Peyer's patch (tissue), 4 donors: ENCODE measurements around the gene CEP97.

ENCODE experiments used
- POLR2A ChIP-seq, 2 donors: fragments of 450-650 bp; IDR thresholded peaks; one replicate each; pipeline ENCODE4 v1.5.1; 2017; ENCODE audit warnings: antibody characterized with exemption in 2 of 2, mild to moderate bottlenecking in 2 of 2, moderate library complexity in 2 of 2
- TF ChIP-seq, protein P1 (sequence below), 6 experiments: fragments of 450-650 bp in 4 of 6; fragments of 200-600 bp in 2 of 6; sonication (generic) in 1 of 6; IDR thresholded peaks; one replicate each; pipeline ENCODE4 v1.5.1; 2017 to 2019; ENCODE audit warnings: antibody characterized with exemption in 6 of 6, mild to moderate bottlenecking in 3 of 6, moderate library complexity in 1 of 6

DNA sequence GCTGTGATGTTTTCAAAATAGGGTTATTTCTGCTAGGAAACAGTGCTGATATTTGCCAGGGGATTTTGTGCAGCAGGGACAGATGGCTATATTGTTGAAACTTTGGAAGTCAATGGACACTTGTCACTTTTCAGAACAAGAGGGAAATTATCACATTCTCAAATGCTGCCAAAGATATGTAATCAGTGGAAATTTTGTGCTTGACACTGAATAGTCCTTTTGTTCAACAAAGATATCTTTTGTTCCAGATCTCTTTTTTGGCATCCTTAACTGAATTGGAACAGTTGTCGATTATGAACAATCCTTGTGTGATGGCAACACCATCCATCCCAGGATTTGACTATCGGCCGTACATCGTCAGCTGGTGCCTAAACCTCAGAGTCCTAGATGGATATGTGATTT, 7.8 kb downstream of the CEP97 start:
- no peak for TF ChIP-seq POLR2A (IDR thresholded peaks at IDR 0.05)
- TF ChIP-seq, protein P1, sequence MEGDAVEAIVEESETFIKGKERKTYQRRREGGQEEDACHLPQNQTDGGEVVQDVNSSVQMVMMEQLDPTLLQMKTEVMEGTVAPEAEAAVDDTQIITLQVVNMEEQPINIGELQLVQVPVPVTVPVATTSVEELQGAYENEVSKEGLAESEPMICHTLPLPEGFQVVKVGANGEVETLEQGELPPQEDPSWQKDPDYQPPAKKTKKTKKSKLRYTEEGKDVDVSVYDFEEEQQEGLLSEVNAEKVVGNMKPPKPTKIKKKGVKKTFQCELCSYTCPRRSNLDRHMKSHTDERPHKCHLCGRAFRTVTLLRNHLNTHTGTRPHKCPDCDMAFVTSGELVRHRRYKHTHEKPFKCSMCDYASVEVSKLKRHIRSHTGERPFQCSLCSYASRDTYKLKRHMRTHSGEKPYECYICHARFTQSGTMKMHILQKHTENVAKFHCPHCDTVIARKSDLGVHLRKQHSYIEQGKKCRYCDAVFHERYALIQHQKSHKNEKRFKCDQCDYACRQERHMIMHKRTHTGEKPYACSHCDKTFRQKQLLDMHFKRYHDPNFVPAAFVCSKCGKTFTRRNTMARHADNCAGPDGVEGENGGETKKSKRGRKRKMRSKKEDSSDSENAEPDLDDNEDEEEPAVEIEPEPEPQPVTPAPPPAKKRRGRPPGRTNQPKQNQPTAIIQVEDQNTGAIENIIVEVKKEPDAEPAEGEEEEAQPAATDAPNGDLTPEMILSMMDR (IDR thresholded peaks at IDR 0.05), result no peak
